Bone marrow (tissue), 2 donors: Measurements from ENCODE around the gene ZNF8.
"Not testable (repeated sequence)": the region's sequence is repeated elsewhere in the genome, so short reads cannot be mapped to it uniquely, and the experiment has no call there.

Experiments used
- DNase-seq, 2 donors: peaks; one replicate each; lab custom pipeline; 2025; lab: John Stamatoyannopoulos, UW

ZNF8 gene

DNA sequence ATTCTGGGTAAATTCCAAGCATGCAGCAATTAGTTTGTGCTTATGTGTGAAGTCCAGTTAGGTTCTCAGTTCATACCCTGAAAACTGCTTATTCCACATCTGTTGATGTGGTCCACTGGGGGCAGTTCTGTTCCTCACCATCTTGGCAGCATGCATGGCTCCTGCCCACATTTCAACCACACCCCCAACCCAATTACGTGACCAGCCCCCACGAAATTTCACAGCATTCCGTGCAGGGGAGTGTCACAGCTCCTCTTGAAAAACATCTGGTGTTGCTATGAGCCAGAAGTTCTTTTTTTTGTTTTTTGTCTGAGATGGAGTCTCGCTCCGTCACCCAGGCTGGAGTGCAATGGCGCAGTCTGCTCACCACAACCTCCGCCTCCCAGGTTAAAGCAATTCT is 17.3 kb downstream of the ZNF8 start:
- no peak for DNase-seq

DNA sequence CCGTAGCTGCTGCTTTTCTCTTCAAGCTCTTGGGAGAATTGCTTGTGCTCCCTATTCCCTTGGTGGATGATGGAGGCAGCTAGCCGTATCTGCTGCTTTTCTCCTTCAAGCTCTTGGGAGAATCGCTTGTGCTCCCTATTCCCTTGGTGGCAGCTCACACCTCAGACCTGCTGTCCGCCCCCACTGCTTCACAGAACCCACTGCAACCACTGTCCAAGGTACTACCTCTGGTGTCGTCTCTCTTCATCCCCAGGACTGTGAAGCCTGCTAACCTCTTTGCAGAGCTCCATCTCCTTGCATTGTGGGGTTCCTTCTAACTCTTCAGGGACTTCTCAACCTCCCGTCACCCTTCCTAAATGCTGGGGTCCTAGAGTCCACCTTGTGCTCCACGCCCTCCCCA is 21.9 kb downstream of the ZNF8 start:
- no peak for DNase-seq

DNA sequence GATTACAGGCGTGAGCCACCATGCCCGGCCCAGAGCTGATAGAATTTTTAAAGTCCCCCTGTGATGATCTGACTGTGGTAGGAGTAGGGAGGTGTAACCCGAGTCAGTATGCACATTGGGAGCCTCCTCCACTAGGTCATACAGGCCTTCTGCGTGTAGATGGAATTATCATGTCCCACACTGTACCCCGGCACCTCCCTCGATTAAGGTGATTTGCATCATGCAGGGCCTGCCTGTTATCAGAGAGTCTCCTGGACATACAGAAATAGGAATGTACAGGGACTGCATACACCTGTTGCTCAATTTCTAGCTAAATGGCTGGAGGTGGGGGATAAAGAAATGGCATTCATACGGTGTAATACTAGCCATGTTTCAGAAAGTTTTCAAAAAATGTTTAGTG is 25.5 kb downstream of the ZNF8 start:
- no peak for DNase-seq

DNA sequence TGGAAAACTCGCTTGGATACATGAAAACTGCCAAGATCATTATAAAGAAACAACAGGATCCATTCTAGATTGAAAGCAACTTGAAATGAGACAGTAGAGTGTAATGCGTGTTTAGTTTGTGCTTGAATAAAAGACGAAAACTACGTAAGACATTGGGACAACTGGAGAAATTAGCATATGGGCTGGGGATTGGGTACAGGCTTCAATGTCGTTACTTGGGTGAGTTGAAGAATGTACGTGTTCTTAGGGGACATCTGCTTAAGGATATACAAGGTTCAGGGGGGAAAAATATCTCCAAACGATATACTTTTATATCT is 26.0 kb downstream of the ZNF8 start:
- DNase-seq = no peak

DNA sequence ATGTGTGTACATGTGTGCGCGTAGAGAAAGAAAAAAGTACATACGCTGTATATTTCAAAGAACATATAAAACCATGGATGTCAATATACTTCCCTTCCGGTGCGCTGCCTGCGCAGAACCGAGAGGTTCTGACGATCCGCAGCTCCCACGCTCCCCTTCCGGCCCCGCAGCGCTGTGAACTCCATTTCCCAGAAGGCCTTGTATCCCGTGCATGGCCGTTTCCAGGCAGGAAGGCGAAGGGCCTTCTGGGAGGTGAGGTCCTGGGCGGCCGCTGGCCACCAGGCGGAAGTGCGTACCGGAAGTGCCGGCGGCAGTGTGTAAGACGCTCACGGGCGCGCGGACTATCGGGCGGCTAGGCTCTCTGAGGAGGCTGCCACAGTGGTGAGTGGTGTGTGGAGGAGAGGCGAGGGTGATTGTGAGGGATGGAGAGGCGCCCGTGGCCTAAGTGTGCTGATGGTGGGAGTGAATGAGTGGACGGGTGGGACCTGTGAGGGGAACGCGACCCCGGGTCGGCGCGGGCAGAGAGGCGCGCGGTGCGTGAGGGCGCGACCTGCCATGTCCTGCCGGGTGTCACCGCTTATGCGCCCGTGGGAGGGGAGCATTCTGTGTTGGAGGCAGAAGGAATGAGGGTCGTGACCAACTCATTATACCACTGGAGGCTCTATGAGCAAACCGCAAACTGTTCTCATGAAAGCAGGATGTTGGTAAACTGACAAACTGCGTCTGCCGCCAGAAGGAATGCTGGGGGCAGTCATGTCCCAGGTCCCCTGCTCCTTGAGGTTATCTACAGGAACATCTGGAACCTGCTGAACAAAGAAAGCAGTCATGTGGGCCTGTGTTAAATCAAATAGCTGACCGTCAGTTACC is 26.5 kb downstream of the ZNF8 start, which contains the start of gene ERVK3-1:
TSS of gene ERVK3-1 (plus strand) at position 313 of the 867 bp plus-strand sequence. CDS start 6,792 bp downstream, outside the sequence.
- peak; percentile 82 to 93 for DNase-seq

DNA sequence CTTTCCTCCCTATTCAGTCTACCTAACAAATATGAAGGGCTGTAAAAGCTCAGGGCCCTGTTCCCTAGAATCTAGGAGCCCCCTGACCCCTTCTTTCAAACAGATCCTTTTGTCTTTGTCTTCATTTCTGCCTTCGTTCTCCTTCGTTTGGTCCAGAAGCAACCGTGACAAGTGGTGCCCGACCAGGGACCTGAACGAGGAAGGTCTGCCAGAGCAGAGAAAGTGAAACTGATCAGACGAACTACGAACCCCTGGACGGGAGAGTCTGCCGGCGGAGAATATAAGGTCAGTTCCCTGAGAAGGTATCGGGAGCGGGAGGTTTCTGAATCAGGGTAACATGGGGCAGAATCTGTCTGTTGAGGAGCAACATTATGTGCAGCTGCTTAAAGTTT is 27.2 kb downstream of the ZNF8 start:
- DNase-seq = no peak

DNA sequence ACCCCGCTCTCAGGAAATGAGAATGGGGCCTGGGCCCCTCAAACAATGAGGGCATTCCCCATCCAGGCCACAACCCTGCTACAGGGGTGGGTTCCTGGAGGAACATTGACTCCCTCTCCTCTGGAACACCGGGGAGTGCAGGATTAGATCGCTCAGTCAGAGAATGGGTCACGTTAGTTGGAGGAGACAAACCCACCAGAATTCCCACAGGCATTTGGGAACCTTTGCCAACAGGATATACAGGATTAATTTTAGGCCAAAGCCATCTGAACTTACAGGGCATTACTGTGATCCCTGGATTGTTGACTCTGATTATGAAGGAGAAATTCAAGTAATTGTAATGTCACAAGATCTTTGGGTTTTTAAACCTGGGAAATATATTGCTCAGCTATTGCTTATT is 29.0 kb downstream of the ZNF8 start:
- DNase-seq = no peak

DNA sequence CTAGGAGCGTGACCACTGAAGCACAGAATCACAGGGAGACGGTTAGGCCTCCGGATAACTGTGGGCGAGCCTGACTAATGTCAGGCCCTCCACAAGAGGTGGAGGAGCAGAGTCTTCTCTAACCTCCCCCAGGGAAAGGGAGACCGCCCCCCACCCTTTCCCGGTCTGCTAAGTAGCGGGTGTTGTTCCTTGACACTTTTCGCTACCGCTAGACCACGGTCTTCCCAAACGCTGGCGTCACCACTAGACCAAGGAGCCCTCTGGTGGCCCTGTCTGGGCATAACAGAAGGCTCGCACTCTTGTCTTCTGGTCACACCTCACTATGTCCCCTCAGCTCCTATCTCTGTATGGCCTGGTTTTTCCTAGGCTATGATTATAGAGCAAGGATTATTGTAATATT is 31.9 kb downstream of the ZNF8 start:
- DNase-seq = not testable (repeated sequence)

DNA sequence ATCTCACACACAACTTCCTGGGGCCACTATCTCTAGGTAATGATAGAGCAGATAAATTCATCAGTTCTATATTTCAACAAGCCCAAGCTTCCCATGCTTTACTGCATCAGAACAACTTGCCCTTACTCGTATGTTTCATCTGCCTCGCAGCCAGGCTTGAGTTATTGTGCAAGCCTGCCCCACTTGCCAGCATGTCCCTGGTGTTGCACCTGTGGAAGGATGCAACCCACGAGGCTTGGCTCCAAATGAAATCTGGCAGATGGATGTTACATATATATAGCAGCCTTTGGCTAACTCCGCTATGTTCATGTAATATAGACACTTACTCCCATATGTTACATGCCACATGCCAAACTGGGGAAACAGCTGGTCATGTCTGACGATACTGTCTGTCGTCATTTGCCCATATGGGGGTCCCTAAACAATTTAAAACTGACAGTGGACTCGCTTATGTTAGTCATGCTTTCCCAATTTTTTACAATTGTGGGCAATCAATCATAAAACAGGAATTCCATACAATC is 32.6 kb downstream of the ZNF8 start:
- no peak for DNase-seq

DNA sequence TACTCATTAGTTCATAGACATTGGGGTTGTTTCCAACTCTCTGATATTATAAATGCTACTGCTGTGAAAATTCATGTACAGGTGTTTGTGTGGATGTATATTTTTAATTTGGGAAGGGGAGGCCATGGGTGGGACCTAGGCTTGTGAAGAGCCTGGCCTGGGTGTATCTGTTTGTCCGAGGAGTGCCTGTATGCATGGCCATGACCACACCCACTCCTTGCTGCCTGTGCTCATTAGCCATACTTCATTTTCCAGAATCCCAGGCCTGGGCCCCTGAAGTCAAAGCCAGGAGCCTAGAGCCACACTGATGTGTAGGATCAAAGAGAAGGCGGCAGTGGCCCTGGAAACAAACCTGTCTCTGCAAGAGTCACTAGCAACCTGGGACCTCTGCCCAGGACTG is 36.8 kb downstream of the ZNF8 start:
- no peak for DNase-seq

DNA sequence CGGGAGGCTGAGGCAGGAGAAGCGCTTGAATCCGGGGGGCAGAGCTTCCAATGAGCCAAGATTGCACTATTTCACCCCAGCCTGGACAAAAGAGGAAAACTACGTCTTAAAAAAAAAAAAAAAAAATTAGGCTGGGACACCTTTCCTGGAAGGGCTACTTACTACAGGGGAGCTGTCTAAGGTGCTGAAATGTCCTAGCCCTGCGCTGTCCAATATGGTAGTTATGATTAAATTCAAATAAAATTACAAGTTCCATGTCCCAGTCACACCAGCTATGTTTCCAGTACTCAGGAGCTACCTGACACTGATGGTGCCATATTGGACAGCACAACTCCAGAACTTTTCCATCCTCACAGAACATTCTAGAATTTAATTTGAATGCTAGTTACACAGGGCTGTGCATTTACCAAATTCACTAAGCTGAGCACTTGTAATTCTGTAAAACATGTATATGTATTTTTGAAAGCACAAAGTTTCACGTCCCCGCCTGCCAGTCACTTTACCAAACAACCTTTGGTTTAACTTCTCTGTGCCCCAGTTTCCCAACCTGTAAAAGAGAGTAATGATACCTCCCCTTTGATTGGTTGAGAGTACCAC is 38.8 kb downstream of the ZNF8 start:
- no peak for DNase-seq

DNA sequence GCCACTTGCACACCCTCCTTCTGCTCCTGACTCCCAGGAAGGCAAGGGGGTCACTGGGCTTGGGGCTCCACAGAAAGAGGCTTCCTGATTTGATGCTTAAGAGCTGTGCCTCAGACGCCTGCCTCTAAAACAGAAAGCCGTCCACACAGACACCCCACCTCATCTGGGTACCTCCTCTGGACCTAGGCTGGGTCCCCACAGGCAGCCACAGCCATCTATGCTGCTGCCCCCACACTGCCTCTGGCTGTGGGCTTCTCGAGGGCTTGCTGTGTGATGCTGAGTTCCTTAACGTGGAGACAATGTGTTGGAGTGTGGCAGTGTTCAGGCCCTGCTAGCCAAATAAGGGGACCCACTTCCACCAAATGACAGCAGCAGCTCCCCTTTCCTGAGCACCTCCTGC is 39.5 kb downstream of the ZNF8 start:
- DNase-seq = no peak

DNA sequence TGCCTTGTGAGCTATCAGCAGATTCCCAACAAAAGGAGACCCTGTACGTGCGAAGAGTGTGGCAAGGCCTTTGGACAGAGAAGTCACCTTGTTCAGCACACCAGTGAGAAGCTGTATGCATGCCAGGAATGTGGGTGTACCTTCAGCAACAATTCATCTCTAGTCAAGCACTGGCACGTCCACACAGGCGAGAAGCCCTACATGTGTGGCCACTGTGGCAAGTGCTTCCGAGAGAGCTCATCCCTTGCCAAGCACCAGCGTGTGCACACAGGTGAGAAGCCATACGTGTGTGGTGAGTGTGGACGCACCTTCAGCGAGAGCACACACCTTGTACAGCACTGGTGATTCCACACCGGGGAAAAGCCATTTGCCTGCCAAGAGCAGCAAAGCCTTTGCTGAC is 40.5 kb downstream of the ZNF8 start:
- DNase-seq = no peak

DNA sequence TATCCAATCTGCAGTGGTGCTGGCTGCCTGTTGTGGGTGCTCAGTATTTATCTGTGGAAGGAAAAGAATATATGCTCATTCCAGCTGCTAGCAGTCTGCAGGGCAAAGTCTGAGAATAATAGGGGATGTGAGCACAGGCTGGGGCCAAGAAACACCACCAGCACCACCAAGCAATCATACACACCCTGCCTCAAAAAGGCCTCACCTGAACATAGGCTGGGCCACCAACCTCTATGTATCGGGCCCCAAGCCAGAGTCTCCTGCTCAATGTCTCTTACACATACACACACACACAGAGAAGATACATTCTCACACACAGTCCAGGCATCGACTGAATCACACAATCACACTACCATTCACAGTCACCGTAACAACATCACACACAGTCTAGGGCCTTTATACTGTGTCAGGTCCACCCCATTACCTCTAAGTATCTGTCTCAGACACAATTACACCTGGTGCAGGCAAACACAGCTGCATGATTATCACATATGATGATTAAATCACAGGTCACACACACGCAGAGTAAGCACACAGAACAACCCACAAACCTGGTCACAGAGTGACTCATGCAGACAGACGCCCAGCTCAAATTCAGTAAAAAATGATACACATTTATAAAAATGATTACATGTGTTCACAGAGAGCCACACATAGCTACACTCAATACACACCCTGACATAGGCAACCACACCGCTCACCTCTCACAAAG is 46.7 kb downstream of the ZNF8 start:
- no peak for DNase-seq

DNA sequence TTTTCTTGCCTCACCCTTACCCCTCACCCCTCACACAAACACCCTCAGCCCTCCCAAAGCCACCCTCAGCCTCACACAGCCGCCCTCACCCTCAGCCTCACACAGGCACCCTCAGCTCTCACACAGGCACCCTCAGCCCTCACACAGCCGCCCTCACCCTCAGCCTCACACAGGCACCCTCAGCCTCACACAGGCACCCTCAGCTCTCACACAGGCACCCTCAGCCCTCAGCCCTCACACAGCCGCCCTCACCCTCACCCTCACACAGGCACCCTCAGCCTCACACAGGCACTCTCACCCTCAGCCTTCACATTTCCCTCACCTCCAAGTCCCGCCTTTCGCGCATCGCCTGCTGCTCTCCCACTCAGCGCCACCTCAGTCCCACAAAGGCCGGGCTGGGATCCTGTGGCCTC is 47.8 kb downstream of the ZNF8 start:
- no peak for DNase-seq

DNA sequence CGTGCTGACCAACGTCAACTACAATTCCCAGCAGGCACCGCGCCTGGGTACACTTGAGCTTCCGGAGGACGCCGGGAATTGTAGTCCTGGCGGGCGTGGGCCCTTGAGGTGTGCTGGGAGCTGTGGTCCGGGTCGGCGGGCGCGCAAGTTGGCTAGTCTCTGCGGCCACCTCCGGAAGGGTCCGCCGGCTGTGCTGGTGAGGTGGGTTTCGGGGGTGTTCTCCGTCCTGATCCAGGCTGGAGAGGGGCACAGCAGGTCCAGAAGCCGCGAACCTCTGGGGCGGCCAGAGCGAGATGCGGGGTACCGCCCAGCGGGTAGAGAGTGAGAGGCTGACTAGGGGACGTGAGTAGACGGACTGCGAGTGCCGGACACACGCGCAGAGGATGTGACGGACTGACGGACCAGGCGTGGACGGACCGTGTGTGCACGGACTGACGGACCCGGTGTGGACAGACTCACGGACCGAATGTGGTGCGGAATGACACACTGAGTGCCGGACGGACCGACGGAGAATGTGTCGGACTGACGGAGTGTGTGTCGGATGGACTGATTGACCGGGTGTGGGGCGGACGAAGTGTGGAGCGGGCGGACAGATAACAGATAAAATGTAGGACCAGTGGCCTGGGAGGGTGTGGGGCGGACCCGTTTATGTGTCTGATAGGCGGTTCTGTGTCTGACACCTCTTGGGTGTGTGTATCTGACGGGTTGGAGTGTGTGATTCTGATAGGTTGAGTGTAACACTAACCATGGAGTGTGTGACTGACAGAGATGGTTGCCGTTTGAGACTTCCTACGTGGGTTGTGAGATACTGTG is 48.4 kb downstream of the ZNF8 start, which contains the start of gene ZSCAN22:
TSS of gene ZSCAN22 (plus strand) at position 81 of the 813 bp plus-strand sequence. CDS start 7,809 bp downstream, outside the sequence.
- DNase-seq = peak; percentile 76 to 83

DNA sequence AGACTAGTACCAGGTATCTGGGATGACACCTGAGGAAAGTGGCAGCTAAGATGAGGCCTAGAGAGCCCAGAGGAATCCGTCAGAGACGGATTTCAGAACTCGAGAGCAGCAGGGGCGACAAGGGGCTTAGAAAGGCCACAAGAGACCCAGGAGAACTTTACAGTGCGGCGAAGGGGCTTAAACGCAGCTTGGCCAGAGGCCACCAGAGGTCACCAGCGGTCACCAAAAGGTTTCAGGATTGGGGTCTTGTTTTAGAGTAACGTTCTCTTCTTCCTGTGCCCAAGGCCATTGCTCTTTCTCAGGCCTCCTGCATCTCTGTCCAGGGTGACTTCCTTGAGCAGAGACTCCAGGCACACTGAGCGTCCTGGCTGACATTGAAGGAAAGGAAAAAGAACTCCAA is 50.2 kb downstream of the ZNF8 start:
- peak in 1 of 2 donors; percentile 3 for DNase-seq

DNA sequence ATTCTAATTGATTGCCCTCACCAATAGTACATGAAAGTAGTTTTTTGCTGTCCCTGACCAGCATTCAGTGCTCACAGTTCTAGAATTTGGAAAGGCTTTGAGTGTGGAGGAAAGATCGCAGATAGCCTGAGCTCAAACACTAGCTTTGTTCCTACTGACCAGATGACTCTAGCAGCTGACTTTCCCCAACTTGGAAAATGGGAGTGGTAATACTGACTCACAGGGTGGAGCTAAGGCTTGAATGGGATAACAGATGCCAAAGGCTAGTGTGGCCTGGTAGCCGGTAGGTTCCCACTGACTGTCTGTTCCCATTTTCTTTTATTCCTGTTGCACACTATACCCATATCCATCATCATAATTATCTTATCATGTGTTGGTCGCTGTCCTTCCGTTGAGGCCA is 51.7 kb downstream of the ZNF8 start:
- DNase-seq = no peak

DNA sequence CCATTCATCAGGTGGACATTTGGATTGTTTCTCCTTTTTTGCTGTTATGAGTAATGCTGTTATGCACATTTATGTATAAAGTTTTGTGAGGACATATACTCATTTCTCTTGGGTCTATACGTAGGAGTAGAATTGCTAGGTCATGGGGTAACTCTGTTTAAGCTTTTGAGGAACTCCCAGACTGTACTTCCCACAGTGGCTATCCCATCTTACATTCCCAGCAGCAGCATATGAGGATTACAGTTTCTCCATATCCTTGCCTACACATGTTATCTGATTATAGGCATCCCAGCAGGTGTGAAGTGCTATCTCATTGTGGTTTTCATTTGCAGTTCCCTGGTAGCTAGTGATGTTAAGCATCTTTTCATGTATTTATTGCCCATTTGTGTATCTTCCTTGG is 53.9 kb downstream of the ZNF8 start:
- DNase-seq = no peak

DNA sequence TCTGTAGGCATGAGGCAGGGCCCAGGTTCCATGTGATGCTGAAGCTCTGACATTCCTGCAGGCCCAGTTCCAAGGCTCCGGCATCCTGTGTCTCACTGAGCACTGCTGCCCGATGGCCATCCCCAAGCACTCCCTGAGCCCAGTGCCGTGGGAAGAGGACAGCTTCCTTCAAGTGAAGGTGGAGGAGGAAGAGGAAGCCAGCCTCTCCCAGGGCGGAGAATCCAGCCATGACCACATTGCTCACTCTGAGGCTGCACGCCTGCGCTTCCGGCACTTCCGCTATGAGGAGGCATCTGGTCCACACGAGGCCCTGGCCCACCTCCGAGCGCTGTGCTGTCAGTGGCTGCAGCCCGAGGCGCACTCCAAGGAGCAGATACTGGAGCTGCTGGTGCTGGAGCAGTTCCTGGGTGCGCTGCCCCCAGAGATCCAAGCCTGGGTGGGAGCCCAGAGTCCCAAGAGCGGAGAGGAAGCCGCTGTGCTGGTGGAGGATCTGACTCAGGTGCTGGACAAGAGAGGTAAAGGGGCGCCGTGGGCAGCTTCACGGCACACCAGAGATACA is 56.0 kb downstream of the ZNF8 start:
- no peak for DNase-seq

DNA sequence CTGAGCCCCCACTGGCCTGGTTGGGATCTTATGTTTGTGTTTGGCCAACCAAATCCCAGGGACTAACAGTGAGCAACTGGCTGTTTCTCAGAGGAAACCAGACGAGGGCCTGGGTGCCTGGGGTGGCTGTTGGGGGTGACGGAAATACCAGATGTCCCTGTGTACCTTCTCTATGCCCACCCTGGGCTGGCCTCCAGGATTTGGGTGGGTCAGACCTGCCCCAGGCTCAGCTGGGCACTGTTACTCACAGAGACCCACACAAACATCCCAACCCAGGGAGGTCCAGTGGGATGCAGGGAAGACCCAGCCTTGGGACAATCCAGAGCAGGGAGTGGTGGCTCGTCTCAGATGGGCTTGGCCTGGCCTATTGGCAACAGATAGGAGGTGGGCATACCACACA is 56.9 kb downstream of the ZNF8 start:
- DNase-seq = no peak

DNA sequence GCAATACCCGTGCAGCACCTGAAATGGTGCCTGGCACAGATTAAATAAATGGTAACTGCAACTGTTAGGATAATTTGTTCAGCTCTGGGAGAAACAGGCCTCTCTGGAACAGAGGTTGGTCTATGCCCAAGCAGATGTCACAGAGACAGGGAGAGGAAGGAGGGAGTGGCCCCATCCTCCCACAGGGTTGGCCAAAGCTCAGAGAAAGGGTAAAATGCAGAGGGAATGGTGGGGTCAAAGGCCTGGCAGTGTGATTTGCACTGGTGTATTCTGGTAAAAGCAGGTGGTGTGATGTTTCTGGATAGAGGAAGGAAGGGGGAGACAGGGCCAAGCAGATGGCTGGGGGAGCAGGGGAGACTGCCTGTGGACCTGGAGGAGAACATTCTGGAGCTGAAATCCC is 57.5 kb downstream of the ZNF8 start:
- no peak for DNase-seq
